Activated CD8-positive, alpha-beta memory T cell treated with anti-CD3 and anti-CD28 coated beads for 36 hours (primary cell): ENCODE data around the gene SMAD5. TPM values are rescaled to one million over a fixed set of nuclear protein-coding genes. Genes with fewer than 3 reads are reported as not detected.

ENCODE experiments used
- CTCF ChIA-PET: fragments of 350-600 bp; sonication (Branson Sonifier 250); formaldehyde crosslinking; loops from one replicate; lab custom pipeline; 2021; ENCODE audit warnings: antibody characterized with exemption; lab: Charles Lee
- POLR2A ChIA-PET: fragments of 350-600 bp; sonication (Branson Sonifier 250); formaldehyde crosslinking; loops from one replicate; lab custom pipeline; 2021; ENCODE audit warnings: antibody characterized with exemption; lab: Charles Lee
- total RNA-seq, 2 experiments: library from RNA; stranded (reverse); gene quantifications; one replicate each; pipeline ENCODE4 v1.2.3, GENCODE V29; 2021

The SMAD5 gene
- total RNA-seq, 2 experiments from 2014 or later, result 19.0 to 19.2 TPM

- POLR2A ChIA-PET, result no interaction called here
- CTCF ChIA-PET, result interaction anchor here (1.4 kb wide), 1 partner anchor 321 kb away, joined by 4 read pairs; no protein-coding TSS in a partner anchor
Measured at GRCh38 chr5:136209346-136209910, 76.8 kb downstream of the SMAD5 start.

- ChIA-PET POLR2A (no interaction called here), CTCF (interaction anchor here (1.0 to 1.4 kb wide), 2 partner anchors 320 to 322 kb away, joined by 3 to 4 read pairs; no protein-coding TSS in a partner anchor)
Measured at GRCh38 chr5:136210259-136210658, 77.6 kb downstream of the SMAD5 start.

- ChIA-PET CTCF (interaction anchor here (0.8 to 1.2 kb wide), 4 partner anchors 36 to 324 kb away, joined by 3 to 4 read pairs (median 3); no protein-coding TSS in a partner anchor), POLR2A (no interaction called here)
Measured at GRCh38 chr5:136211282-136212040, 78.8 kb downstream of the SMAD5 start.

- CTCF ChIA-PET, result interaction anchor here (0.5 to 1.2 kb wide), 6 partner anchors 37 to 710 kb away, joined by 3 to 4 read pairs (median 3); no protein-coding TSS in a partner anchor
- POLR2A ChIA-PET, result no interaction called here
Measured at GRCh38 chr5:136212252-136212721, 79.6 kb downstream of the SMAD5 start.

GRCh38 chr5:136213919-136214493, 81.4 kb downstream of the SMAD5 start:
- POLR2A ChIA-PET, result no interaction called here
- CTCF ChIA-PET, result no interaction called here

GRCh38 chr5:136215812-136216211, 83.2 kb downstream of the SMAD5 start:
- CTCF ChIA-PET, result no interaction called here
- POLR2A ChIA-PET, result no interaction called here

GRCh38 chr5:136216230-136216629, 83.6 kb downstream of the SMAD5 start:
- CTCF ChIA-PET, result no interaction called here
- POLR2A ChIA-PET, result no interaction called here

GRCh38 chr5:136221340-136221739, 88.7 kb downstream of the SMAD5 start:
- CTCF ChIA-PET, result no interaction called here
- POLR2A ChIA-PET, result no interaction called here

- ChIA-PET CTCF (interaction anchor here (0.6 kb wide), 1 partner anchor 1094 kb away, joined by 3 read pairs; no protein-coding TSS in a partner anchor), POLR2A (no interaction called here)
Measured at GRCh38 chr5:136222580-136223235, 90.1 kb downstream of the SMAD5 start.

- CTCF ChIA-PET, result no interaction called here
- POLR2A ChIA-PET, result no interaction called here
Measured at GRCh38 chr5:136225796-136226195, 93.2 kb downstream of the SMAD5 start.

GRCh38 chr5:136226401-136226800, 93.8 kb downstream of the SMAD5 start:
- POLR2A ChIA-PET, result no interaction called here
- CTCF ChIA-PET, result no interaction called here

- CTCF ChIA-PET, result no interaction called here
- POLR2A ChIA-PET, result no interaction called here
Measured at GRCh38 chr5:136228136-136228757, 95.6 kb downstream of the SMAD5 start.

GRCh38 chr5:136230176-136230575, 97.5 kb downstream of the SMAD5 start:
- CTCF ChIA-PET, result no interaction called here
- POLR2A ChIA-PET, result no interaction called here

GRCh38 chr5:136232316-136232715, 99.7 kb downstream of the SMAD5 start:
- ChIA-PET CTCF (no interaction called here), POLR2A (no interaction called here)

Other genes with a start within 250 kb of the SMAD5 start
- 1 to 10 TPM; 9.6 to 9.9 TPM for gene IL9, start 237.0 kb upstream of the SMAD5 start, total RNA-seq
- gene LECT2, start 177.9 kb upstream of the SMAD5 start, total RNA-seq, result not detected
- under 1 TPM in 1 of 2 experiments, not detected in 1; 0.23 TPM for gene TGFBI, start 103.9 kb upstream of the SMAD5 start, total RNA-seq
- not detected for gene SMIM32, start 60.3 kb downstream of the SMAD5 start, total RNA-seq
- not detected for gene TRPC7, start 232.7 kb downstream of the SMAD5 start, total RNA-seq